ENCODE data around the gene TECTB.

The TECTB gene

GRCh38 chr10:112274831-112275230 lies 8.4 kb upstream of the TECTB start:
- no peak for DNase-seq (ENCODE audit: low spot score)

GRCh38 chr10:112275512-112276245 lies 7.5 kb upstream of the TECTB start:
- DNase-seq (ENCODE audit: low spot score) = no peak

- no peak for DNase-seq (ENCODE audit: low spot score)
Observed at GRCh38 chr10:112278871-112279270, 4.3 kb upstream of the TECTB start.

- no peak for DNase-seq (ENCODE audit: low spot score)
Observed at GRCh38 chr10:112279433-112279832, 3.8 kb upstream of the TECTB start.

GRCh38 chr10:112280205-112280921 lies 2.8 kb upstream of the TECTB start:
- peak; percentile 32 for DNase-seq (ENCODE audit: low spot score)

GRCh38 chr10:112282086-112282485 lies 1.1 kb upstream of the TECTB start:
- peak; percentile 57 for DNase-seq (ENCODE audit: low spot score)

GRCh38 chr10:112286837-112287818 lies 3.9 kb downstream of the TECTB start:
- DNase-seq (ENCODE audit: low spot score) = no peak

GRCh38 chr10:112287844-112288243 lies 4.6 kb downstream of the TECTB start:
- DNase-seq (ENCODE audit: low spot score) = no peak

- no peak for DNase-seq (ENCODE audit: low spot score)
Observed at GRCh38 chr10:112288486-112288885, 5.3 kb downstream of the TECTB start.

- no peak for DNase-seq (ENCODE audit: low spot score)
Observed at GRCh38 chr10:112289373-112290053, 6.3 kb downstream of the TECTB start.

- no peak for DNase-seq (ENCODE audit: low spot score)
Observed at GRCh38 chr10:112290054-112290373, 6.8 kb downstream of the TECTB start.

- DNase-seq (ENCODE audit: low spot score) = no peak
Observed at GRCh38 chr10:112294169-112294568, 11.0 kb downstream of the TECTB start.

GRCh38 chr10:112295853-112296830 lies 12.9 kb downstream of the TECTB start:
- DNase-seq (ENCODE audit: low spot score) = no peak

GRCh38 chr10:112296908-112297331 lies 13.7 kb downstream of the TECTB start:
- DNase-seq (ENCODE audit: low spot score) = no peak

GRCh38 chr10:112298581-112298980 lies 15.4 kb downstream of the TECTB start:
- DNase-seq (ENCODE audit: low spot score) = no peak

GRCh38 chr10:112299456-112299855 lies 16.3 kb downstream of the TECTB start:
- DNase-seq (ENCODE audit: low spot score) = no peak

- no peak for DNase-seq (ENCODE audit: low spot score)
Observed at GRCh38 chr10:112302335-112302734, 19.1 kb downstream of the TECTB start.

- no peak for DNase-seq (ENCODE audit: low spot score)
Observed at GRCh38 chr10:112303528-112303927, 20.3 kb downstream of the TECTB start.

GRCh38 chr10:112304267-112304859 lies 21.2 kb downstream of the TECTB start:
- no peak for DNase-seq (ENCODE audit: low spot score)
